ENCODE measurements around the gene NOG.

The NOG gene

GRCh38 chr17:56596691-56597494 is 3.4 kb downstream of the NOG start:
- DNase-seq (ENCODE audit: low spot score), result no peak

GRCh38 chr17:56597495-56597990 is 4.0 kb downstream of the NOG start:
- DNase-seq (ENCODE audit: low spot score), result no peak

GRCh38 chr17:56598466-56598865 is 5.0 kb downstream of the NOG start:
- DNase-seq (ENCODE audit: low spot score), result no peak

- no peak for DNase-seq (ENCODE audit: low spot score)
Observed at GRCh38 chr17:56599088-56599487, 5.6 kb downstream of the NOG start.

- no peak for DNase-seq (ENCODE audit: low spot score)
Observed at GRCh38 chr17:56599566-56599965, 6.1 kb downstream of the NOG start.

GRCh38 chr17:56600256-56600655 is 6.8 kb downstream of the NOG start:
- DNase-seq (ENCODE audit: low spot score), result no peak

- no peak for DNase-seq (ENCODE audit: low spot score)
Observed at GRCh38 chr17:56601591-56601990, 8.1 kb downstream of the NOG start.

GRCh38 chr17:56602292-56603130 is 9.0 kb downstream of the NOG start:
- DNase-seq (ENCODE audit: low spot score), result no peak

- no peak for DNase-seq (ENCODE audit: low spot score)
Observed at GRCh38 chr17:56603486-56604238, 10.2 kb downstream of the NOG start.

- no peak for DNase-seq (ENCODE audit: low spot score)
Observed at GRCh38 chr17:56604691-56605290, 11.3 kb downstream of the NOG start.

GRCh38 chr17:56608944-56609343 is 15.4 kb downstream of the NOG start:
- no peak for DNase-seq (ENCODE audit: low spot score)

- no peak for DNase-seq (ENCODE audit: low spot score)
Observed at GRCh38 chr17:56610321-56610720, 16.8 kb downstream of the NOG start.

GRCh38 chr17:56613131-56613530 is 19.6 kb downstream of the NOG start:
- DNase-seq (ENCODE audit: low spot score), result no peak

GRCh38 chr17:56614522-56614921 is 21.0 kb downstream of the NOG start:
- no peak for DNase-seq (ENCODE audit: low spot score)

GRCh38 chr17:56616239-56616638 is 22.7 kb downstream of the NOG start:
- DNase-seq (ENCODE audit: low spot score), result no peak

GRCh38 chr17:56623383-56623782 is 29.9 kb downstream of the NOG start:
- no peak for DNase-seq (ENCODE audit: low spot score)

GRCh38 chr17:56624309-56624708 is 30.8 kb downstream of the NOG start:
- no peak for DNase-seq (ENCODE audit: low spot score)

GRCh38 chr17:56624912-56625311 is 31.4 kb downstream of the NOG start:
- DNase-seq (ENCODE audit: low spot score), result no peak

GRCh38 chr17:56629531-56630075 is 36.1 kb downstream of the NOG start:
- DNase-seq (ENCODE audit: low spot score), result peak; percentile 28

- no peak for DNase-seq (ENCODE audit: low spot score)
Observed at GRCh38 chr17:56630202-56630601, 36.7 kb downstream of the NOG start.

- no peak for DNase-seq (ENCODE audit: low spot score)
Observed at GRCh38 chr17:56633681-56634080, 40.2 kb downstream of the NOG start.

GRCh38 chr17:56635641-56636040 is 42.1 kb downstream of the NOG start:
- no peak for DNase-seq (ENCODE audit: low spot score)
